Neural crest cell (in vitro differentiated cells): ENCODE results near the gene MICA. TPM values are rescaled to one million over a fixed set of nuclear protein-coding genes. Genes with fewer than 3 reads are reported as not detected.
"Not testable (repeated sequence)": the region's sequence is repeated elsewhere in the genome, so short reads cannot be mapped to it uniquely, and the experiment has no call there.

Experiments used
- DNase-seq: peaks from one replicate; pipeline ENCODE4 v3.0.0; 2021; ENCODE audit warnings: low read depth, mixed read lengths, low spot score
- H3K27ac Mint-ChIP-seq: one replicate; pipeline ENCODE4 v1.8.0; 2021; ENCODE audit warnings: mild to moderate bottlenecking, mixed read lengths; ENCODE audit not compliant: unreplicated experiment
- H3K27me3 Mint-ChIP-seq: 2 replicates; pipeline ENCODE4 v1.8.0; 2021; ENCODE audit warnings: low read depth, mild to moderate bottlenecking, mixed read lengths
- H3K36me3 Mint-ChIP-seq: 2 replicates; pipeline ENCODE4 v1.8.0; 2021; ENCODE audit warnings: low read depth, mild to moderate bottlenecking, mixed read lengths
- H3K4me1 Mint-ChIP-seq: 2 replicates; pipeline ENCODE4 v1.8.0; 2021; ENCODE audit warnings: mixed read lengths
- H3K4me3 Mint-ChIP-seq: one replicate; pipeline ENCODE4 v1.8.0; 2021; ENCODE audit warnings: mild to moderate bottlenecking, mixed read lengths
- H3K9me3 Mint-ChIP-seq: 2 replicates; pipeline ENCODE4 v1.8.0; 2021; ENCODE audit warnings: mixed read lengths
- CTCF ChIP-seq: fragments of 200-600 bp; sonication (generic); conservative IDR thresholded peaks from 2 replicates; pipeline ENCODE4 v1.5.0; 2021; ENCODE audit warnings: antibody characterized with exemption, mild to moderate bottlenecking
- total RNA-seq: library from RNA; stranded (reverse); gene quantifications from 2 replicates; pipeline ENCODE4 v1.2.1, GENCODE V29; 2021

The MICA gene
- total RNA-seq, 1 donor from 2014 or later = 21.1 TPM

- Mint-ChIP-seq H3K9me3 (peaks cover 3% of the 10 kb centered on the region), H3K27me3 (peaks cover 99% of the 10 kb centered on the region), H3K4me3 (no peak overlapping the region), H3K36me3 (no peaks in the 10 kb centered on the region), H3K27ac (no peak overlapping the region), H3K4me1 (peaks cover 8% of the 10 kb centered on the region)
- no peak for TF ChIP-seq CTCF
- DNase-seq = no peak
Observed at GRCh38 chr6:31363811-31364210, 39.6 kb upstream of the MICA start.

GRCh38 chr6:31365864-31366263, 37.5 kb upstream of the MICA start:
- Mint-ChIP-seq H3K4me1 (peaks cover 16% of the 10 kb centered on the region), H3K36me3 (peaks cover 2% of the 10 kb centered on the region), H3K27ac (no peak overlapping the region), H3K27me3 (peaks cover 96% of the 10 kb centered on the region), H3K4me3 (no peak overlapping the region), H3K9me3 (peaks cover 1% of the 10 kb centered on the region)
- DNase-seq = no peak
- TF ChIP-seq CTCF = no peak

GRCh38 chr6:31366693-31367470, 36.5 kb upstream of the MICA start:
- Mint-ChIP-seq H3K4me3 (peak overlapping the region; percentile 5), H3K27ac (no peak overlapping the region), H3K36me3 (peaks cover 2% of the 10 kb centered on the region), H3K27me3 (peaks cover 87% of the 10 kb centered on the region), H3K9me3 (peaks cover under 1% of the 10 kb centered on the region), H3K4me1 (peaks cover 16% of the 10 kb centered on the region)
- peak; percentile 93 for DNase-seq
- TF ChIP-seq CTCF = peak; percentile 96

GRCh38 chr6:31368461-31368860, 34.9 kb upstream of the MICA start:
- DNase-seq = no peak
- peaks cover 5% of the 10 kb centered on the region for H3K36me3 Mint-ChIP-seq
- no peak for TF ChIP-seq CTCF
- H3K27me3 Mint-ChIP-seq = peaks cover 79% of the 10 kb centered on the region
- peaks cover 4% of the 10 kb centered on the region for H3K9me3 Mint-ChIP-seq
- peaks cover 16% of the 10 kb centered on the region for H3K4me1 Mint-ChIP-seq
- no peak overlapping the region for H3K4me3 Mint-ChIP-seq
- H3K27ac Mint-ChIP-seq = no peak overlapping the region

GRCh38 chr6:31374118-31374517, 29.3 kb upstream of the MICA start:
- H3K4me1 Mint-ChIP-seq, H3K27ac Mint-ChIP-seq, DNase-seq, H3K4me3 Mint-ChIP-seq, H3K9me3 Mint-ChIP-seq, H3K36me3 Mint-ChIP-seq: not testable (repeated sequence)
- H3K27me3 Mint-ChIP-seq = peaks cover 26% of the 10 kb centered on the region

- Mint-ChIP-seq H3K27me3 (peaks cover 18% of the 10 kb centered on the region), H3K36me3 (peaks cover 3% of the 10 kb centered on the region), H3K9me3 (peaks cover 4% of the 10 kb centered on the region), H3K4me3 (no peak overlapping the region), H3K27ac (no peak overlapping the region), H3K4me1 (peaks cover under 1% of the 10 kb centered on the region)
- no peak for DNase-seq
- TF ChIP-seq CTCF = no peak
Observed at GRCh38 chr6:31375699-31376098, 27.7 kb upstream of the MICA start.
